Neural progenitor cell (in vitro differentiated cells): ENCODE measurements around the gene IQCC.

Experiments used
- CTCF ChIP-seq: fragments of 200-600 bp; sonication (generic); IDR thresholded peaks from 2 replicates; pipeline ENCODE4 v1.5.1; 2017; ENCODE audit warnings: antibody characterized with exemption, mild to moderate bottlenecking
- EZH2phosphoT487 ChIP-seq: fragments of 200-600 bp; sonication (generic); IDR thresholded peaks from 2 replicates; pipeline ENCODE4 v1.6.1; 2017; ENCODE audit warnings: antibody characterized with exemption

GRCh38 chr1:32199717-32200072 is 5.8 kb upstream of the IQCC start:
- no peak for TF ChIP-seq CTCF
- TF ChIP-seq EZH2phosphoT487, result no peak
